ENCODE results near the gene LZTS3. TPM values are rescaled to one million over a fixed set of nuclear protein-coding genes. Genes with fewer than 3 reads are reported as not detected.
A peak's percentile ranks its signal among the peaks of the same experiment; 100 is the strongest.

The LZTS3 gene
- total and polyA plus RNA-seq, 2 of the 13 experiments (the other 11 are each of a cell fraction or from before 2014, with no cell fraction given): 10.1 to 31.3 TPM

DNA sequence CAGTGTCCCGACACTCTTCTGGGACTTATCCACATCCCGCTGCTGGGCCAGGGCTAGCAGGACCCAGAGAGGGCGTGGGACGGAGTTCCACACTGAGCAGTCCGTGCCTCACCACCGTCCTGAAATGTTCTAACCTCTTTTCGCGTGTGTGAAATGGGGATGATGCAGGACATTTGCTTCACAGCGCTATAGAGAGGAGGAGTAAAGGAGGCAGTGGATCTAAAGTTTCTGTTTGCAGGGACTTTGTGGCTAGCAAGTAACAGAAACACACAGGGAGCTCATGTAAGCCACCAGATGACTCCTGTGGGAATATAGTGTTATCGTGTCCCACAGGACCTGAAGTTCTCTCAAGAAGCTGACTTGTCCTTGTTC lies 36.6 kb upstream of the LZTS3 start (continued):
- TF ChIP-seq, protein P1, sequence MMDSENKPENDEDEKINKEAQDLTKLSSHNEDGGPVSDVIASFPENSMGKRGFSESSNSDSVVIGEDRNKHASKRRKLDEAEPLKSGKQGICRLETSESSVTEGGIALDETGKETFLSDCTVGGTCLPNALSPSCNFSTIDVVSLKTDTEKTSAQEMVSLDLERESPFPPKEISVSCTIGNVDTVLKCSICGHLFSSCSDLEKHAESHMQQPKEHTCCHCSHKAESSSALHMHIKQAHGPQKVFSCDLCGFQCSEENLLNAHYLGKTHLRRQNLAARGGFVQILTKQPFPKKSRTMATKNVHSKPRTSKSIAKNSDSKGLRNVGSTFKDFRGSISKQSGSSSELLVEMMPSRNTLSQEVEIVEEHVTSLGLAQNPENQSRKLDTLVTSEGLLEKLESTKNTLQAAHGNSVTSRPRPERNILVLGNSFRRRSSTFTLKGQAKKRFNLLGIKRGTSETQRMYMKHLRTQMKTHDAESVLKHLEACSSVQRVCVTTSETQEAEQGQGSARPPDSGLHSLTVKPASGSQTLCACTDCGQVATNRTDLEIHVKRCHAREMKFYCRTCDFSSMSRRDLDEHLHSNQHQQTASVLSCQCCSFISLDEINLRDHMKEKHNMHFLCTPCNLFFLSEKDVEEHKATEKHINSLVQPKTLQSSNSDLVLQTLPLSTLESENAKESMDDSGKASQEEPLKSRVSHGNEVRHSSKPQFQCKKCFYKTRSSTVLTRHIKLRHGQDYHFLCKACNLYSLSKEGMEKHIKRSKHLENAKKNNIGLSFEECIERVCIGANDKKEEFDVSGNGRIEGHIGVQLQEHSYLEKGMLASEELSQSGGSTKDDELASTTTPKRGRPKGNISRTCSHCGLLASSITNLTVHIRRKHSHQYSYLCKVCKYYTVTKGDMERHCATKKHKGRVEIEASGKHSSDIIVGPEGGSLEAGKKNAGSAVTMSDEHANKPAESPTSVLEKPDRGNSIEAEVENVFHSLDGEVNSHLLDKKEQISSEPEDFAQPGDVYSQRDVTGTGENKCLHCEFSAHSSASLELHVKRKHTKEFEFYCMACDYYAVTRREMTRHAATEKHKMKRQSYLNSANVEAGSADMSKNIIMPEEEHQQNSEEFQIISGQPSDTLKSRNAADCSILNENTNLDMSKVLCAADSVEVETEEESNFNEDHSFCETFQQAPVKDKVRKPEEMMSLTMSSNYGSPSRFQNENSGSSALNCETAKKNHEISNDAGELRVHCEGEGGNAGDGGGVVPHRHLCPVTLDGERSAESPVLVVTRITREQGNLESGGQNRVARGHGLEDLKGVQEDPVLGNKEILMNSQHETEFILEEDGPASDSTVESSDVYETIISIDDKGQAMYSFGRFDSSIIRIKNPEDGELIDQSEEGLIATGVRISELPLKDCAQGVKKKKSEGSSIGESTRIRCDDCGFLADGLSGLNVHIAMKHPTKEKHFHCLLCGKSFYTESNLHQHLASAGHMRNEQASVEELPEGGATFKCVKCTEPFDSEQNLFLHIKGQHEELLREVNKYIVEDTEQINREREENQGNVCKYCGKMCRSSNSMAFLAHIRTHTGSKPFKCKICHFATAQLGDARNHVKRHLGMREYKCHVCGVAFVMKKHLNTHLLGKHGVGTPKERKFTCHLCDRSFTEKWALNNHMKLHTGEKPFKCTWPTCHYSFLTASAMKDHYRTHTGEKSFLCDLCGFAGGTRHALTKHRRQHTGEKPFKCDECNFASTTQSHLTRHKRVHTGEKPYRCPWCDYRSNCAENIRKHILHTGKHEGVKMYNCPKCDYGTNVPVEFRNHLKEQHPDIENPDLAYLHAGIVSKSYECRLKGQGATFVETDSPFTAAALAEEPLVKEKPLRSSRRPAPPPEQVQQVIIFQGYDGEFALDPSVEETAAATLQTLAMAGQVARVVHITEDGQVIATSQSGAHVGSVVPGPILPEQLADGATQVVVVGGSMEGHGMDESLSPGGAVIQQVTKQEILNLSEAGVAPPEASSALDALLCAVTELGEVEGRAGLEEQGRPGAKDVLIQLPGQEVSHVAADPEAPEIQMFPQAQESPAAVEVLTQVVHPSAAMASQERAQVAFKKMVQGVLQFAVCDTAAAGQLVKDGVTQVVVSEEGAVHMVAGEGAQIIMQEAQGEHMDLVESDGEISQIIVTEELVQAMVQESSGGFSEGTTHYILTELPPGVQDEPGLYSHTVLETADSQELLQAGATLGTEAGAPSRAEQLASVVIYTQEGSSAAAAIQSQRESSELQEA (CRISPR knock-in tag; IDR thresholded peaks at IDR 0.05; ENCODE audit: not compliant biosample characterization): no peak
- no peak for TF ChIP-seq ZNF260 (CRISPR knock-in tag; IDR thresholded peaks at IDR 0.05; ENCODE audit: borderline replicate concordance, low read depth)
- TF ChIP-seq, protein P2, sequence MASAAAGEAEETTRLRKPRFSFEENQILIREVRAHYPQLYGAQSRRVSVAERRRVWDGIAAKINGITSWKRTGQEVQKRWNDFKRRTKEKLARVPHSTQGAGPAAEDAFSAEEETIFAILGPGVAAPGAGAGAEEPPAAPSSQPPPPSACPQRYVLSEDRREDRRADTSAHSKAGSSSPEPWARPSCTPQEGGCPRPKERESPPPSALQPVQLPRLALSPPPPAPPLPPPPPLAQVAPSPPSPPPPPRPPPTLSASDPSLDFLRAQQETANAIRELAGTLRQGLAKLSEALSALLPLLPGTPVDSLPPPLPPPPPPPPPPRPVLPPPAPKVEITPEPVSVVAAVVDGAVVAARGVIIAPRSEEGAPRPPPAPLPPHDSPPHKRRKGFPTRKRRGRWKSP (CRISPR knock-in tag; IDR thresholded peaks at IDR 0.05): no peak
- TF ChIP-seq NFATC3 (CRISPR knock-in tag; IDR thresholded peaks at IDR 0.05): no peak
- no peak for TF ChIP-seq MAX (IDR thresholded peaks at IDR 0.05)
- no peak for TF ChIP-seq FOXJ3 (CRISPR knock-in tag; IDR thresholded peaks at IDR 0.05; ENCODE audit: borderline replicate concordance)
- TF ChIP-seq KDM5B (CRISPR knock-in tag; IDR thresholded peaks at IDR 0.05; ENCODE audit: borderline replicate concordance): no peak
- no peak for TF ChIP-seq KLF15 (CRISPR knock-in tag; IDR thresholded peaks at IDR 0.05; ENCODE audit: borderline replicate concordance)
- TF ChIP-seq BCL6 (CRISPR knock-in tag; IDR thresholded peaks at IDR 0.05): no peak
- no peak for TF ChIP-seq MXI1 (IDR thresholded peaks at IDR 0.05; ENCODE audit: borderline replicate concordance, low read depth, low read length)
- no peak for TF ChIP-seq NFYC (CRISPR knock-in tag; IDR thresholded peaks at IDR 0.05)
- TF ChIP-seq PRMT3 (CRISPR knock-in tag; IDR thresholded peaks at IDR 0.05; ENCODE audit: borderline replicate concordance, low read depth): no peak
- TF ChIP-seq NR2C2 (CRISPR knock-in tag; IDR thresholded peaks at IDR 0.05; ENCODE audit: borderline replicate concordance): no peak
- TF ChIP-seq STAT5B (CRISPR knock-in tag; IDR thresholded peaks at IDR 0.05): peak; percentile 86; the same call in 1 of the 2 replicates
- TF ChIP-seq BHLHE40 (IDR thresholded peaks at IDR 0.05; ENCODE audit: low read length): no peak
- TF ChIP-seq, protein P3, sequence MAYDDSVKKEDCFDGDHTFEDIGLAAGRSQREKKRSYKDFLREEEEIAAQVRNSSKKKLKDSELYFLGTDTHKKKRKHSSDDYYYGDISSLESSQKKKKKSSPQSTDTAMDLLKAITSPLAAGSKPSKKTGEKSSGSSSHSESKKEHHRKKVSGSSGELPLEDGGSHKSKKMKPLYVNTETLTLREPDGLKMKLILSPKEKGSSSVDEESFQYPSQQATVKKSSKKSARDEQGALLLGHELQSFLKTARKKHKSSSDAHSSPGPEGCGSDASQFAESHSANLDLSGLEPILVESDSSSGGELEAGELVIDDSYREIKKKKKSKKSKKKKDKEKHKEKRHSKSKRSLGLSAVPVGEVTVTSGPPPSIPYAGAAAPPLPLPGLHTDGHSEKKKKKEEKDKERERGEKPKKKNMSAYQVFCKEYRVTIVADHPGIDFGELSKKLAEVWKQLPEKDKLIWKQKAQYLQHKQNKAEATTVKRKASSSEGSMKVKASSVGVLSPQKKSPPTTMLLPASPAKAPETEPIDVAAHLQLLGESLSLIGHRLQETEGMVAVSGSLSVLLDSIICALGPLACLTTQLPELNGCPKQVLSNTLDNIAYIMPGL (CRISPR knock-in tag; IDR thresholded peaks at IDR 0.05; ENCODE audit: borderline replicate concordance in 1 of 2, low read depth in 1 of 2): no peak
- TF ChIP-seq NFKB2 (CRISPR knock-in tag; IDR thresholded peaks at IDR 0.05; ENCODE audit: borderline replicate concordance): peak; percentile 11; the same call in 1 of the 2 replicates
- TF ChIP-seq EP300 (IDR thresholded peaks at IDR 0.05; ENCODE audit: low read depth in 2 of 2, low read length in 2 of 2): 0 out of 4 replicates have a peak, but pooled peaks of 1 of the 2 experiments have one; percentile 5
- TF ChIP-seq EP300 (CRISPR knock-in tag; IDR thresholded peaks at IDR 0.05; ENCODE audit: borderline replicate concordance): no peak
- TF ChIP-seq BRD4 (CRISPR knock-in tag; IDR thresholded peaks at IDR 0.05): no peak
